Left lobe of liver (tissue), 2 donors: Measurements from ENCODE around the gene PPFIA2. TPM values are rescaled to one million over a fixed set of nuclear protein-coding genes. Genes with fewer than 3 reads are reported as not detected.

Experiments
- ATAC-seq: fragments of 200-7000 bp; cut with Tn5 transposase; one replicate; pipeline ENCODE4 v1.9.1; 2020; ENCODE audit warnings: mild to moderate bottlenecking, moderate library complexity
- DNase-seq: peaks from one replicate; pipeline ENCODE4 v3.0.0-alpha.2; 2020; ENCODE audit warnings: low spot score
- total RNA-seq: library from RNA; stranded (reverse); gene quantifications from one replicate; pipeline ENCODE4 v1.2.1, GENCODE V29; 2021
- donor health status: DM: no; HTN: no; CAD: no; lungs with moderate emphysema.
- donor health status: DM: no; HTN: yes; CAD: no.

Gene PPFIA2
- total RNA-seq, 1 donor from 2014 or later, result not detected

DNA sequence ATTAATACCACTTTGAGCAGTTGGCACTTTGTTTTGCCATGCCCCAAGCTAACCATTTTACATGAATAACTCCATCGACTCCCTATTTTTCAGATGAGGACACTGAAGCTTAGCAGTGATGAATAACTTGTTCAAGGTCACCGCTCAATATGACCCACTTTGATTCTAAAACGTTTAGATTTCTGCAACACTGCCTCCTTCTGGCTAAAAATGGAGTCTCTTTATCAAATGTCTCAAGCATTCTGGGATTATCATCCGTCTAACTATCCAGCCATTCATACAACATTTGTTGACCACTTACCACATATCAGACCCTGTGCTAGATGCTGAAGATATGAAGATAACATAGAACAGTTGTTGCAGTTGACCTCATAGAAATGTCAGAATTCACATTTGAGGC is 298.0 kb downstream of the PPFIA2 start:
- ATAC-seq (no peak), DNase-seq (no peak)

DNA sequence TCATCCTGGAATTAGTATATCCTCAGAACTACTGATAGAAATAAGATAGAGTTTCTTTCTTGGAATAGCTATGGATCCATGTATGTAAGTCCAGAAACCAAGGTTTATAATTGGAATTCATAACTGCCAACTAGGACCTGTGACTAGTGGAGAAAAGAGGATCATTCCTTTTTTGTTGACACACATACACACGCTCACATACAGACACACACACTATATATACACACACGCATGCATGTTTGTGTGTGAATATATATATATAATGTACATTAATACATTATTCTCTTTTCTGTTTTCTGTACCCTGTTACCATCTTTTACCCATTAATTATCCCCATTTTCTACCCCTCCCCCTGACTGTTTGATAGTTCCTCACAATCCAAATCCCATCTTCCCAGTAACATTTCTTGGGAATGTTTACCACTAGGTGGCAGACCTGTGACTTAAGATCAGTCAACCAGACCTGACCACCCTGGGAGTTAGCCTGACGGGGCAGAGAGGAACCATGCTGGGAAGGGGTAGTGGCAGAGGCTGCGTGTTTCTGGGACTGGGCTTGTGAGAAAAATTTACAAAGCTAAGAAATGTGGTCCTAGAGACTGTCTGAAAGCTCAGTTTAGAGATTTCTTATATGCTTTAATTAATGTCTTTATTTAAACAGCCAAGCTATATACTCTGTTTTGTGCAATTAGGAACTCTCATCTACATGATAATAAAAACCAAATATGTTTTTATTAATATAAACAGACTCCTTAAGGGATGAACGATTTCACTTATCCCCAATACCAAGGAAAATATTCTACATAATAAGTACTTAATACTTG is 308.0 kb downstream of the PPFIA2 start:
- peak; percentile 92 for ATAC-seq
- no peak for DNase-seq

DNA sequence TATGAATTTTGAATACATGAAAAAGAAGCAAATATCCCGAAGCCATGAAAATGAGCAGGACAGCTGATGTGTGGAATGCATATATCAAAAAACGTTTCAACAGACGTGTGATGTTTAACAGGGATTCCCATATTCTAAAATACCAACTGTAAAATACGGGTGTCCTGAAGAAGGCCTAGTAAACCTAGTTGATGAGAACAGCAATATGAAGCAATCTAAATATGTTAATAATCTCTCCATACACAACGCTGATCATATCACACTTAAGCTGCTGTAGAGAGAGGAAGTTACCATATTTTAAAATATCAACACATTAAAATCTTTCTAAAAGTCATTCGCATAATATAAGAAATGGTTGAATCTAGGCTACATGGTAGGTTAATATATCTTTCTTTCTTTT is 317.5 kb downstream of the PPFIA2 start:
- ATAC-seq, result no peak
- DNase-seq, result no peak

DNA sequence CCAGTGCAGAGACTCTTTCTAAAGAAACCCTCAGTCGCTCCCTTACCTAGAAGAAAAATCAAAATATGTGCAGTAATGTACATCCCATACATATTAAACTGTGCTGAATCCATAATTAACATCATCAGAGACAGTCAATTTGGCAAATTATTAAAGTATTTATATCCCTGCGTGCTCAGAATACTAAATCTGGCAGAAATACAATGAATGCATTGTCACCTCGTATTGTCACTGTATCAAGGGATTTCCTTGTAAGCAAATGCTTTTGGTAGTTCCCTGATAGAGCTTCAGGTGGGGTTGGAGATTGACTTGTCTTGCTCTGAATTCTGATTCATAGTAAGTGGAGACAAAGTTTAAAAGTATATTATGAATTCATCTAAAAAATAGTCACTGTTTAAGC is 319.1 kb downstream of the PPFIA2 start:
- DNase-seq (no peak), ATAC-seq (no peak)

DNA sequence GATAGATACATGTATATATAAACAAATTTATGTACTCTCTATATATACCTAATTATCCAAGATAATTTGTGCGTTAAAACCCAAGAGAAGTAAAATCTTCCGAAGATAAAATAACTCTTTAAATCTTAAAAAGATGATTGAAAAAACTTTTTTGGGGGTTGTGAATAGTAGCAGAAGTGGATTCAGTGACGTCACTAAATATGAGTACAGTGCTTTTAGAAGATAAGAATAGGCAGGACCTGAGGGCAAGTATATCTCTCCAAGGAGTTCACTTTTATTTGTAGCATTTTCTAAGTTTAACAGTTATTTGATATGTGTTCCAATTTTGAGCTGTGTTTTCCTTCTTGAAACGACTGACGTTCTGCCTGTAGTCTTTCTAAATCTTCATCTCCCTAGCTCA is 319.8 kb downstream of the PPFIA2 start:
- ATAC-seq, result no peak
- no peak for DNase-seq

DNA sequence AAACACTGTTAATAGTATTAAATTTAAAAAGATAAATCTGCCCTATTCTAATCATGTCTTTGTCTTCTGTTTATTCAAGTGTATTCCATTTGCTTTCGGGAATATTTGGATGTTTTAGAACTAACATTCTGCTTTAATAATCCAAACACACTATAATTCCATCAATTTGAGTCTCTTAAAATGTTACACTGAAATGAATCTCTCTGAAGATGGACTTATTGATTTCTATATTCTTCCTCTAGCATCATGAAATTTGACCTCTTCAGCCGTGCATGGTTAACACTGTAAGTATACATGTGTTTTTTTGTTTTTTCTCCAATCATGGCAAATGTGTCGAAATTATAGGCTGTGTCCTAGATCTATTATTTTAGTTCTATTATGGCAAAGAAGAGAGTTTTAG is 342.1 kb downstream of the PPFIA2 start:
- ATAC-seq, result no peak

DNA sequence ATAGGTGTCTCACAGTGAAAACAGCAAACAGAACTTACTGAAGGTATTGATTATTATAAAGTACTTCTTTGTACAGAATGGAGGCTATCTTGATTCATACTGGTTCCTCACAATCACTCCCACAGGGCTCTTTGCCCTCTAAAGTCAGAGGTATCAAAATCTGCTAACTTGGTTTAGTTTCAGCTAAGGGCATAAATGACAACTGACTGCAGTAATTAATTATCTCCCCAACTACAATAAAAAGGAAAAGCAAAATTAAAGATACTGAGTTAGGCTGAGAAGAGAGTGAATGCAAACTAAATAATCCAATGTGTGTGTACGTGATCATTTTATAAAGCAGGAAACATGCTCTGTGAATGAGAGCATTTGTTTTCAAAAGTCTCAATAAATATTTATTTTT is 342.6 kb downstream of the PPFIA2 start:
- ATAC-seq (no peak), DNase-seq (no peak)

More for the DNA sequence above, 342.1 kb downstream of the PPFIA2 start:
- no peak for DNase-seq

DNA sequence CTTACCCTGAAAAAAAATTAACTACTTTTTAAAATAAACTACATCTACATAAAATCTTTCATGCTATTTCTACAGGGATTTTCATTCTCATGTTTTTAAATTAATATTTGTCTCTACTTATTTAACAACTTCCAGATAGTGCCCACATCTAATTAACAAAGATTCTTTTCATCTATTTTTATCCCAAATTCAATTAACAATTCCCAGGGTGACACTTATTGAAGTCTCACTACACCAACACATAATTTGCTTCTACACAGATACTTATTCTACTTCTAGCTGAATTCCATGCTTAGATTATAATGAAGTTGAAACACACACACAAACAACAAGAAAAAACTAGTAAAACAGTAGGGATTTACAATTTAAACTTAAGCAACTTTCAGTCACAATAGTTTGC is 344.7 kb downstream of the PPFIA2 start:
- no peak for DNase-seq
- no peak for ATAC-seq

DNA sequence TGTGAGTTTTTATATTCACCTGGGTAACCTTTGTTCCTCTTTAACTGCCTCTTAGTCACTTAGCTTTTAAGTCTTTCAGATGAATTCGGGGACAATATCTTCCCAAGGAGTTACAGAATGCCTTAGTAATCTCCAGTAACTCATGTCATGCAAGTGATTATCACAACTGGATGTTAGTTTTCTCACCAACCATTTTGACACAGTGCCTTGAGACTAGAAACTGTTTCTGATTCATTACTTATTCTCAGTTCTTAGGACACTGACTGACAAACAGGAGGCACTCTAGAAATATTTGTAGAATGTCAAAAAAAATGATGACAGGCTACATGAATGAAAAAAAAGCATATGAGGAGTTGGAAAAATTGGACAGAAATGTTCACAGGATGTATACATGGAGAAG is 346.2 kb downstream of the PPFIA2 start:
- DNase-seq (no peak), ATAC-seq (no peak)

DNA sequence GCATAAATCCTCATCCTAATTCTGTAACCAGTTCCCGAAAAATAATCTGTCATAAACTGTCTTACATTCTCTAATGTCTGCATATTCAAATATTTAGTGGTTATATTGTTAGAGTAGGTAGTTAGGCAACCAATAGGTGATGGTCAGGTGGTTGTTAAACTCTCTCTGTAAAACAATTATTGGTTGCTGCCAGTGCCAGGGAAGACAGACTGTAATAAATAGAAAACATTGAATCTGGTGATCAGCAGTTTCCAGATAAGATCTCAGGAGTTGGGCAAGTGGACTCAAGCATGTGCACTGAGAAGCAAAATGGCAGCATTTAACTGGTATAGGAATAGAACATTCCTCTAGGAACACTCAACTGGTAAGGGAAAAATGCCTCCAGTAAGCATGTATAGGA is 355.8 kb downstream of the PPFIA2 start:
- ATAC-seq, result no peak

DNA sequence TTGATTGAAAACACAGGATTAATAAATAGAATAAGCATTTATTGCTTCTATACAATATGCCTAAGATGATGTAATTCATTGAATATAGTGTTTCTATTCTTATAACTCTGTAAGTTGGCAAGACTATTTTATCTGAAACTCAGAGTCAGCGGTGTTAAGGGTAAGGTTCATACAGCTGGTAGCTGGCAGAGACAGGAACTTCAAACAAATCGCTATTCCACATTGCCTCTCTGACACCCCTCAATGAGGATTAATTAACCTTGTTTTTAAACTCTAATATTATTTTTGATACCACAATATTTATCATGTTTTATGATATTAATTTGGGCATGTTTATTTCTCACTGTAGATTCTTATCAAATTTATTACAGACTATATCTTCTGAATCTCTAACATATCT is 357.9 kb downstream of the PPFIA2 start:
- DNase-seq (no peak), ATAC-seq (no peak)

More for the DNA sequence above, 355.8 kb downstream of the PPFIA2 start:
- DNase-seq, result no peak

DNA sequence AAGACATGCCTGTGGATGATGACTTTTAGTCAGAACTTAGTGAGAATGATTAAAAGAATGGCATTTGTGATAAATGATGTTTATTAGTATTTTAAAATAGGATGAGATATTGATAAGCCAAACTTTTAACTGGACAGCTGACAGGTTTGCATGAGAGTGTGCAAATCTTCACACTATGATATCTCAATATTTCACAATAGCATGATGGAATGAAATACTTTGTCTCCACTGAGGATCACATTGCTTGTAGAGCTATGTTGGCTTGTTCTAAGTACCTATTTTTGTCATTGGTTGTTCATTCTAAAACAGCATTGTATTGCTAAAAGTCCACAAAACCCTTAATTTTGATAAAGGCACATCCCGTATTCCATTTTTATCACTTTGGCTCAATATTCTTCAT is 359.1 kb downstream of the PPFIA2 start:
- ATAC-seq, result no peak
- no peak for DNase-seq

DNA sequence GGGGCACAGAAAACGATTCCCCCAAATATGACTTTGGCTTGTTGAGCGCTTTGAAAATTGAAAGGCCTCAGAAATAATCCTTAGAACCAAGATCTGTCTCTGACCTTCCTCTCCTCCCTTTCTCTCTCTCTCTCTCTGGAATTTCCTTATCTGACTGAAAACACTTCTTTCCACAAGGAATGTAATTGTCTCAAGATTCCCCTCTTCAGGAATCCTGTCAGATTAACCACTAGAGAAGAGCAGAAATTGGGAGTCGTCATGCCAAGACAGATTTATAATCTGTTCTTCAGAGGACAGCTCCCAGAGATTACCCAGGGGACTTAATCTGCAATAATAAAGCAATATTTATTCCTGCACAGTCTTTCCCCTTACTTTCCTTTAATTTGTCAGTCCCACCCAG is 363.7 kb downstream of the PPFIA2 start:
- DNase-seq (no peak), ATAC-seq (no peak)

DNA sequence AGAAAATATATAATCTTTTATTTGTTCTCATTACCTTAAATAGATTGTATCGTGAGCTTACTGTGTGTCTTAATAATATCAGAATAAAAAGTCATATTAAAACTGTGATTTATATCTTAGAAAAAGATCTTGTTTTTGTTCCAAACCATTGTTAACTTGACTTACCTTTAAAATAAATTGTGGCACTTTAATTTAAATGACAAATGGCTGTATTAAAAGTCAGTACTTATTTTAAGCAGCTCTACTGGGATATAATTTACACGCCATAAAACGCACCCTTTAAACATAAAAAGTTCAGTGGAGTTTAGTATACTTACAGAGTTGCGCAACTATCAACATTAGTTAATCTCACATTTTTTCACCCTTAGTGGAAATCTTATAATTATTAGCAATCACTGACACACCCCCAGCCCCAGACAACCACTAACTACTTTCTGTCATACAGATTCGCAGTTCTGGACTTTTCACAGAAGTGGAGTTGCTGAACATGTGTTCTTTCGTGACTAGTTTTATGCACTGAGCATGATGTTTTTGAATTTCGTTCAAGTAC is 369.5 kb downstream of the PPFIA2 start:
- ATAC-seq, result no peak
- DNase-seq, result no peak

DNA sequence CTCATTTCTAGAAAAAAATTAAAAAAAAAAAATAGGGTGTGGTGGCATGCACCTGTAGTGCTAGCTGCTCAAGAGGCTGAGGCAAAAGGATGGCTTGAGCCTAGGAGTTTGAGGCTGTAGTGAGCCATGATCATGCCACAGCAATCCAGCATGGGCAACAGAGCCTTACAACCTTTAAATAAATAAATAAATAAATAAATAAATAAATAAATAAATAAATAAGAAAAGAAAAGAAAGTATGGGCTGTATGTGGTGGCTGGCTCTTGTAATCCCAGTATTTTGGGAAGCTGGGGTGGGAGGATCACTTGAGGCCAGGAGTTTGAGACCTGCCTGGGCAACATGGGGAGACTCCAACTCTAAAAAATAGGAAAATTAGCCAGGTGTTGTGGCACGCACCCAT is 373.0 kb downstream of the PPFIA2 start:
- ATAC-seq (no peak), DNase-seq (no peak)

DNA sequence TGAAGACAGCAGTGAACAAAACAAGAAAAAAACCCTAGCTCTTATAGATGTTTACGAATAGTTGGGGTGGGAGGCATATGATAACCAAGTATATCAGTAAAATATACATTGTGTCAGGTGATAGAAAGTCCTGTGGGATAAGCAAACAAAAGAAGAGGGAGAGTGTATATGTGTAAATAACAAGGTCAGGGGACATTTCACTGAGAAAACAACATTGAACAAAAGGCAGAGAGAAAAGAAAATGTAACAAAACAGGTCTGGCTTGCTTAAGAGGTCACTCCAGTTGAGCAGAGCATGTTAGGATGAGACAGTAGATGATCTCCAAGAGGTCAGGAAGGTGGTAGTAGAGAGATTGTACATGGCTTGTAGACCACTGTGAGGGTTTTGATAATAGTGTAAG is 377.2 kb downstream of the PPFIA2 start:
- DNase-seq, result no peak
- ATAC-seq, result no peak

DNA sequence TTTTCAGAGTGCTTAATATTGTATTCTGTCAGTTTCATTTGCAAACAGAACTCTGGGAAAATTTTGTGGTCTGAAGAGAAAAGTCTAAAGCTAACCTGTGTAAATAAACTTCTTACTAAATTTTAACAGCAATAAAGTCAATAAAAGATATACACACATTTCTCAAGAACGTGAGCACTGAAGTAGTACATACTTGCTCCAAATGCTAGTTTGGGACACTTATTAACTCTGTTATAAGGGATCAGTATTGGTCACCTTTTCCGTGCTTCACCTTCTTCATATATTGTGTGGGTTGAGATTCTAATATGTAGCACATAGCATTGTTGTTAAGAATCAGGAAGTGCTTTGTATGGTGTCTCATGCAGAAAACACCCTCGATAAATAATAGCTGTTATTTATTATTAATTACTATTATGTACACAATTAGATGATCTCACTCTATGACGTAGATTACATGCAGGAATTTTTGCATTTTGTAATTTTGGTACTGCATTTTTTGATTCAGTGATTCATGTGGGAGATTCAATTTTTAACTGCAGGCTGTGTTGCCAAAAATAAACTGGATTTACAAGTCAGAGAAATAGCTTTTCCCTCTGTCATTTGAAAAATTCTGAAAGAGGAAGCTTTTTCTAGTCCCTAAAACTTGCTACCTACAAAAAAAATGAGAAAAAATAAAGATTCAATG is 380.4 kb downstream of the PPFIA2 start:
- DNase-seq (no peak), ATAC-seq (no peak)

DNA sequence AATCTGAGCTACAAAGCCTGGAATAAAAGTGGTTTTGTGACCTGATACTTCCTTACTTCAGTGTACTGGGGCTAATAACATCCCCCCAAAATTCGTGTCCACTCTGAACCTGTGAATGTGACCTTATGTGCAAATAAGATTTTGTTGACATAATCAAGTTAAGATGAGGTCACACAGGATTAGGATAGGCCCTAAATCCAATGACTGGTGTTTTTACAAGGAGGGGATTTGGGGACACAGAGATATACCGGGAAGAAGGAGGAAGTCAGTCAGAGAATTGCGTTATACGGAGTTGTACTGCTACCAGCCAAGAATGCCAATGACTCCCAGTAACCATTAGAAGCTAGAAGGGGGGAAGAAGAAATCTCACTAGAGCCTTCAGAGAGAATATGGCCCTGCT is 381.4 kb downstream of the PPFIA2 start:
- ATAC-seq (no peak), DNase-seq (no peak)

DNA sequence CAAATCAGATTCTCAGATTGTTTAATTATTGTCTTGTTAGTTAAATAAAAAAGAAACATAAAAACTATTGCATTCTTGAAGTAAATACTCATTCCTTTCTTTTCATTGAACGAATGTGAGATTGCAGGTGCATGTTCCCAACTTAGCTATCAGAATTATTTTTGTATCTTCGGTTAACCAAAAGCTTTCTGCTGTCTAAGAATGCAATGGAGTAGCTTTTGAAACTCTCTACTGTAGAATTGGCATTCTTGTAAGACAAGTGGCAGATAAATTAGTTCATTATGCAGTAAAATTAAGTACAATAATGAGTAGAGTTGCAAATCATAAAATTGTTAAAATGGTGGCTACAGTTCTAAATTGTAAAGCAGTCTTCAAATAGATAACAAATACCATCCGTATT is 383.2 kb downstream of the PPFIA2 start:
- ATAC-seq (no peak), DNase-seq (no peak)

DNA sequence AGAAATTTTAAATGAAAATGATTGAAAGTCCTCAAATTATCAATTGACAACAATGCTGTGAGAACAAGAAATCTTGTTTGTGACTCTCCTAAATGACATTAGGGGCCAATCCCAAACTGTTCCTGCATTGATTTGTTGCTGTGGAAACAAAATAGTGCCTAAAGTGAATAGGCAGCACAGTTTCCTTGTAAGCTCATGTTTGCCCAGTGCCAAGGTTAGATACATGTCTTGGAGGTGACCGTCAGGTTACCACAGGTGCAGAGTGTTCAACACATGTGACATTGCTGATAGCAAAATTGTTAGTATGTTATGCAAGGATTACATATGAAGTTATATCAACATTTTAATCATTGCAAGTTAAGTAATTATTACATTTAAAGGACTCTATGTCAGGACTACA is 388.7 kb downstream of the PPFIA2 start:
- DNase-seq (no peak), ATAC-seq (no peak)

DNA sequence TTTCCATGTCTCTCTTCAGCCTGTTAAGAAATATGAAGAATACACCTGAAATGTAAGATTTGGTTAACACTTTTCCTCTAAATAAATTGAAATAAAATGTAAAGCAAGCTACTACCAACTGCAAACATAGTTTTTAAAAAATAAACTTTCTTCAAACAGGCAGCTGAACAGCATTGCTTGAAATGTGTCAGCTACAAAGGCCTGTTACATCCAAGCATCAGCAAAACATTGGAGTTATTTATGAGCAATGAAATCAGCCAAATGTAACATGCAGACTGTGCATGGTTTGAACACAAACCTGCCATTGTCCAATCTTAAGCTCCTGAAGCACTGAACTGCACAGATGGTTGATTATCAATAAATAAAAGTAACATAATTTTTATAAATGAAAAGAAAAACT is 390.0 kb downstream of the PPFIA2 start:
- ATAC-seq (no peak), DNase-seq (no peak)

DNA sequence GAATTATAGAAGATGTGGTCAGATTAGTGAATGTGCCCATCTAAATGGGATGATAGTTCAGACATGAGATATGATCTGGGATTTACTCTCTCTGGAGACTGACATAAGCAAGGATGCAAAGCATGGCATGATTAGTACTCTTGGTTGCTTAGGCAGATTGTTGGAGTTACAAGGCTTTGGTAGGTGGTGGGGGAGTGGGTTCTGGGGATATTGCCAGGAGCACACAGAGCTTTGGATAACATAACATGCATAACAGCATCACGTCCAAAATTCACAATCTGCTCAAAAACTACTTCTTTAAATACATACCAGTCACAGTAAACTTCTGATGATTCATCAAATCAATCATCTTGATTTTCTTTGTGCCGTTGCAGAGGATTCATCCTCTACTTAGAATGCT is 393.9 kb downstream of the PPFIA2 start:
- DNase-seq, result no peak
- no peak for ATAC-seq
